ENCODE results near the gene C17orf50. TPM values are rescaled to one million over a fixed set of nuclear protein-coding genes. Genes with fewer than 3 reads are reported as not detected.
A peak's percentile ranks its signal among the peaks of the same experiment; 100 is the strongest.

The C17orf50 gene
- total and polyA plus RNA-seq, 10 donors = 0.15 to 0.42 TPM; not detected in 8

- no peaks in the 10 kb centered on the region for H3K9me3 ChIP-seq
- peaks cover 0 to 38% (median 17%) of the 10 kb centered on the region in 6 donors for H3K36me3 ChIP-seq
- no peak for TF ChIP-seq POLR2AphosphoS5 (IDR thresholded peaks at IDR 0.05)
- TF ChIP-seq CTCF (IDR thresholded peaks at IDR 0.05 in 8 of 11, conservative IDR thresholded peaks at IDR 0.05 in 3 of 11) = no peak
- TF ChIP-seq POLR2A (IDR thresholded peaks at IDR 0.05) = no peak
- peaks cover 5 to 26% (median 10%) of the 10 kb centered on the region in 6 donors for H3K4me1 ChIP-seq
- no peak overlapping the region for H3K27ac ChIP-seq
- peak overlapping the region in 1 of 8 donors; percentile 68 for H3K4me3 ChIP-seq
- peaks cover 0 to 18% (median 0%) of the 10 kb centered on the region in 7 donors for H3K27me3 ChIP-seq (replicated peaks in 1 of 7)
- WGBS, 5 donors = 74 to 81% (median 77%) methylated on average over 10 of the region's 10 CpGs
- intact Hi-C loops (cut with DNase I; ENCODE audit: low total_unique reads) = no loop called here
- DNase-seq = no peak
Observed at GRCh38 chr17:35730400-35731005, 30.2 kb upstream of the C17orf50 start.

- DNase-seq = no peak
- peaks cover 0 to 29% (median 10%) of the 10 kb centered on the region in 6 donors for H3K36me3 ChIP-seq
- H3K27ac ChIP-seq = no peak within 1 kb of the TSS
- peaks cover 0 to 18% (median 0%) of the 10 kb centered on the region in 7 donors for H3K27me3 ChIP-seq (replicated peaks in 1 of 7)
- WGBS, 5 donors = 6 to 37% (median 11%) methylated on average over 5 to 44 of the region's 44 CpGs
- H3K4me3 ChIP-seq = peak within 1 kb of the TSS; percentile 19 to 68 (median 45)
- intact Hi-C loops (cut with DNase I; ENCODE audit: low total_unique reads) = no loop called here
- peaks cover 5 to 26% (median 10%) of the 10 kb centered on the region in 6 donors for H3K4me1 ChIP-seq
- no peak for TF ChIP-seq CTCF (IDR thresholded peaks at IDR 0.05 in 8 of 11, conservative IDR thresholded peaks at IDR 0.05 in 3 of 11)
- no peak for TF ChIP-seq POLR2A (IDR thresholded peaks at IDR 0.05)
- peak in 1 of 3 donors; percentile 59 for TF ChIP-seq POLR2AphosphoS5 (IDR thresholded peaks at IDR 0.05)
- H3K9me3 ChIP-seq = no peaks in the 10 kb centered on the region
Observed at GRCh38 chr17:35731239-35731916, 29.3 kb upstream of the C17orf50 start, which contains the start of gene RASL10B. RASL10B (plus strand) TSS chr17:35731639; CDS start chr17:35735185, 3,546 bp downstream.

GRCh38 chr17:35731917-35732805 lies 28.5 kb upstream of the C17orf50 start:
- Histone ChIP-seq H3K4me1 (peaks cover 5 to 26% (median 10%) of the 10 kb centered on the region in 6 donors), H3K9me3 (no peaks in the 10 kb centered on the region), H3K27me3 (replicated peaks in 1 of 7) (peaks cover 0 to 18% (median 0%) of the 10 kb centered on the region in 7 donors), H3K27ac (no peak overlapping the region), H3K36me3 (peaks cover 0 to 22% (median 3%) of the 10 kb centered on the region in 6 donors), H3K4me3 (peak overlapping the region in 7 of 8 donors; percentile 29 to 68 (median 45))
- TF ChIP-seq POLR2A (IDR thresholded peaks at IDR 0.05) = no peak
- TF ChIP-seq POLR2AphosphoS5 (IDR thresholded peaks at IDR 0.05) = no peak
- TF ChIP-seq CTCF (IDR thresholded peaks at IDR 0.05 in 8 of 11, conservative IDR thresholded peaks at IDR 0.05 in 3 of 11) = no peak
- intact Hi-C loops (cut with DNase I; ENCODE audit: low total_unique reads) = no loop called here
- no peak for DNase-seq
- 29 to 95% (median 34%) methylated on average over 6 to 44 of the region's 47 CpGs for WGBS, 5 donors

All from spleen (tissue), 11 donors.